Stomach (tissue), 4 donors: Measurements from ENCODE around the gene MTREX.

Source experiments
- CTCF ChIP-seq, 7 experiments: fragments of 450-650 bp in 4 of 7; fragments of 200-600 bp in 3 of 7; sonication (generic) in 3 of 7; IDR thresholded peaks; one replicate each; pipeline ENCODE4 v1.5.1; 2016 to 2019; ENCODE audit warnings: antibody characterized with exemption in 7 of 7, control low read depth in 2 of 7, mild to moderate bottlenecking in 1 of 7
- EP300 ChIP-seq: sonication (generic); formaldehyde crosslinking; IDR thresholded peaks from one replicate; pipeline ENCODE4 v1.6.1; 2017; ENCODE audit warnings: antibody characterized with exemption
- POLR2A ChIP-seq, 4 donors: fragments of 450-650 bp; IDR thresholded peaks; one replicate each; pipeline ENCODE4 v1.6.1; 2016; ENCODE audit warnings: antibody characterized with exemption in 4 of 4, control low read depth in 2 of 4, mild to moderate bottlenecking in 1 of 4, moderate library complexity in 1 of 4
- POLR2AphosphoS5 ChIP-seq, 3 donors: sonication (generic); formaldehyde crosslinking; IDR thresholded peaks; one replicate each; pipeline ENCODE4 v1.6.1; 2016; ENCODE audit warnings: antibody characterized with exemption in 3 of 3

- TF ChIP-seq POLR2A (IDR thresholded peaks at IDR 0.05) (no peak), CTCF (IDR thresholded peaks at IDR 0.05) (no peak), POLR2AphosphoS5 (IDR thresholded peaks at IDR 0.05) (no peak), EP300 (no peak)
These were observed 64.5 kb downstream of the MTREX start for GRCh38 chr5:55372130-55372925.
